GM23248 (cell line): ENCODE data around the gene SRPK2. TPM values are rescaled to one million over a fixed set of nuclear protein-coding genes. Genes with fewer than 3 reads are reported as not detected.

Experiments used
- DNase-seq: peaks from one replicate; pipeline ENCODE4 v3.0.0-alpha.2; 2015
- H2AFZ ChIP-seq: fragments of 200-600 bp; sonication (generic); 2 replicates; pipeline ENCODE4 v1.6.1; 2016; ENCODE audit warnings: antibody characterized with exemption
- H3F3A ChIP-seq: fragments of 200-600 bp; sonication (generic); 2 replicates; pipeline ENCODE4 v1.6.1; 2016; ENCODE audit warnings: mild to moderate bottlenecking, antibody characterized with exemption, mixed run types; ENCODE audit not compliant: insufficient read depth
- H3K27ac ChIP-seq: fragments of 200-600 bp; sonication (generic); 2 replicates; pipeline ENCODE4 v1.5.1; 2016; ENCODE audit warnings: mild to moderate bottlenecking
- H3K27me3 ChIP-seq: fragments of 200-600 bp; sonication (generic); replicated peaks from 2 replicates; pipeline ENCODE4 v1.6.1; 2016; ENCODE audit warnings: mild to moderate bottlenecking; ENCODE audit not compliant: insufficient read depth
- H3K36me3 ChIP-seq: fragments of 200-600 bp; sonication (generic); 2 replicates; pipeline ENCODE4 v1.6.1; 2016; ENCODE audit warnings: low read depth, mild to moderate bottlenecking
- H3K4me1 ChIP-seq: fragments of 200-600 bp; sonication (generic); 2 replicates; pipeline ENCODE4 v1.6.1; 2016; ENCODE audit warnings: mild to moderate bottlenecking; ENCODE audit not compliant: insufficient read depth
- H3K4me2 ChIP-seq: fragments of 200-600 bp; sonication (generic); one replicate; pipeline ENCODE4 v1.6.1; 2016; ENCODE audit warnings: mild to moderate bottlenecking; ENCODE audit not compliant: unreplicated experiment
- H3K4me3 ChIP-seq: fragments of 200-600 bp; sonication (generic); 2 replicates; pipeline ENCODE4 v1.5.1; 2016; ENCODE audit warnings: mild to moderate bottlenecking
- H3K79me2 ChIP-seq: fragments of 200-600 bp; sonication (generic); 2 replicates; pipeline ENCODE4 v1.6.1; 2016; ENCODE audit warnings: mild to moderate bottlenecking; ENCODE audit not compliant: insufficient read depth
- H3K9ac ChIP-seq: fragments of 200-600 bp; sonication (generic); 2 replicates; pipeline ENCODE4 v1.6.1; 2016; ENCODE audit warnings: mild to moderate bottlenecking
- H3K9me2 ChIP-seq: fragments of 200-600 bp; sonication (generic); 2 replicates; pipeline ENCODE4 v1.6.1; 2016; ENCODE audit warnings: mixed run types, mild to moderate bottlenecking, moderate library complexity; ENCODE audit not compliant: insufficient read depth
- H3K9me3 ChIP-seq: fragments of 200-600 bp; sonication (generic); one replicate; pipeline ENCODE4 v1.6.1; 2017; ENCODE audit warnings: low read depth
- H4K20me1 ChIP-seq: fragments of 200-600 bp; sonication (generic); 2 replicates; pipeline ENCODE4 v1.6.0; 2016; ENCODE audit not compliant: insufficient read depth
- EZH2 ChIP-seq: fragments of 200-600 bp; sonication (generic); IDR thresholded peaks from 2 replicates; pipeline ENCODE4 v1.6.1; 2018; ENCODE audit warnings: antibody characterized with exemption, mild to moderate bottlenecking; ENCODE audit not compliant: insufficient read depth, poor library complexity, severe bottlenecking
- EZH2phosphoT487 ChIP-seq: fragments of 200-600 bp; sonication (generic); IDR thresholded peaks from 2 replicates; pipeline ENCODE4 v1.6.1; 2018; ENCODE audit warnings: antibody characterized with exemption, moderate library complexity, mild to moderate bottlenecking, low read depth; ENCODE audit not compliant: insufficient read depth
- WGBS, 2 experiments: methylation state at CpG; one replicate each; pipeline ENCODE4 v1.1.6; 2015 to 2017; ENCODE audit warnings: low lambda C conversion rate in 2 of 2, low coverage in 1 of 2; ENCODE audit errors: missing lambda C conversion rate in 2 of 2; 5-methylcytosine and 5-hydroxymethylcytosine counted together
- in situ Hi-C: fragments of 300-500 bp; cut with MboI; formaldehyde crosslinking; loops from 2 replicates; pipeline ENCODE4 v1.15.0; 2020
- polyA plus RNA-seq: library from polyadenylated mRNA; unstranded; fragments of >200 nt; fragmentation: Nextera tagmentation; extraction: Ambion mirVana; gene quantifications from 2 replicates; pipeline ENCODE4 v1.2.1, GENCODE V29; 2016
- total RNA-seq: library from RNA; depleted of rRNA; stranded (reverse); fragments of >200 nt; shearing (Covaris generic); gene quantifications from 2 replicates; pipeline ENCODE4 v1.2.3, GENCODE V29; 2014

SRPK2 gene
- total and polyA plus RNA-seq, 2 experiments from 2014 or later: 53.1 to 85.2 TPM

DNA sequence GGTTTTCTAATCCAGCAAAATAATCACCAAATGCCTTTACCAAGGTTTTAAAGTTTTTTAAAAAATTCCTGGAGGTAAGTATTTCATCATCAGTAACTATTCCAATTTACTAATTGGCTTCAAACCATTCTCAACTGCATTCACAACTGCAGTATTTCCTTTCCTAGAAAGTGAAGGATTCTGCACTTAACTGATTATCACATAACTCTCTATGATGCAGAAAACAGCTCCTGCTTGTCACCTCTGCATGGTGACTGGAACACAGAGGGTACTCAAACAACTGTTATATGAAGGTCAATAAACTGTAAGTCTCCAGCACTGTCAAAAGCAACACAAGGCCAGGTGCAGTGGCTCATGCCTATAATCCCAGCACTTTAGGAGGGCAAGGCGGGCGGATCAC, 42.6 kb downstream of the SRPK2 start:
- in situ Hi-C loops: no loop called here
- peaks cover 8% of the 10 kb centered on the region; the same call in 1 of the 2 replicates for H4K20me1 ChIP-seq
- H3K79me2 ChIP-seq: peaks cover 100% of the 10 kb centered on the region
- H3K4me3 ChIP-seq: no peak overlapping the region
- TF ChIP-seq EZH2phosphoT487 (no peak), EZH2 (no peak)
- H3K4me2 ChIP-seq: no peak overlapping the region
- no peaks in the 10 kb centered on the region for H3K9me3 ChIP-seq
- no peaks in the 10 kb centered on the region for H3K9me2 ChIP-seq
- H3F3A ChIP-seq: peaks cover 6% of the 10 kb centered on the region; the same call in 1 of the 2 replicates
- no peak overlapping the region for H2AFZ ChIP-seq
- no peak overlapping the region for H3K9ac ChIP-seq
- 100% methylated on average over 2 of the region's 2 CpGs for WGBS, 2 experiments
- peaks cover 9% of the 10 kb centered on the region for H3K4me1 ChIP-seq
- H3K27ac ChIP-seq: no peak overlapping the region
- no peaks in the 10 kb centered on the region for H3K36me3 ChIP-seq
- H3K27me3 ChIP-seq: no peaks in the 10 kb centered on the region
- DNase-seq: no peak

DNA sequence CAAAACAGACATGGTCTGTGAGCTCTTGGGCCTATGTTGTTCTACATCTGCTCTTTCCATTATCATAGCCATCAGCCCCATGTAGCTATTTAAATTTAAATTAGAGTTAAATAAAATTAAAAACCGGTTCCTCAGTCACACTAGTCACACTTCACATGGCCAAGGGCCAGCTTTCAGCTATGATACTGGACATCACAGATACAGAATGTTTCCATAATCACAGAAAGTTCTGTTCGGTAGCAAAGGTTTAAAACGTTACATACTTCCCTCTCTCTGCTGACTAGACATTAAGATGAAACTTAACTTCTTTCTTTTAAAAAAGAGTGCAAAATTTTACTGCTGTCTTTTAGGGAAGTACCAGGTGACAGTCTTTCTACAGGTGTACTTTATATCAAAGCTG, 43.0 kb downstream of the SRPK2 start:
- H3K27ac ChIP-seq: no peak overlapping the region
- no peak overlapping the region for H3K9ac ChIP-seq
- no peaks in the 10 kb centered on the region for H3K9me3 ChIP-seq
- peaks cover 8% of the 10 kb centered on the region; the same call in 1 of the 2 replicates for H4K20me1 ChIP-seq
- H3K9me2 ChIP-seq: no peaks in the 10 kb centered on the region
- peaks cover 5% of the 10 kb centered on the region for H3K4me1 ChIP-seq
- no peaks in the 10 kb centered on the region for H3K36me3 ChIP-seq
- 36 to 50% methylated on average over 3 of the region's 3 CpGs for WGBS, 2 experiments
- TF ChIP-seq EZH2phosphoT487 (no peak), EZH2 (no peak)
- H3K27me3 ChIP-seq: no peaks in the 10 kb centered on the region
- H2AFZ ChIP-seq: no peak overlapping the region
- H3K4me3 ChIP-seq: no peak overlapping the region
- H3K4me2 ChIP-seq: no peak overlapping the region
- H3K79me2 ChIP-seq: peaks cover 100% of the 10 kb centered on the region
- H3F3A ChIP-seq: peaks cover 2% of the 10 kb centered on the region; the same call in 1 of the 2 replicates
- in situ Hi-C loops: no loop called here
- peak; percentile 6 for DNase-seq

DNA sequence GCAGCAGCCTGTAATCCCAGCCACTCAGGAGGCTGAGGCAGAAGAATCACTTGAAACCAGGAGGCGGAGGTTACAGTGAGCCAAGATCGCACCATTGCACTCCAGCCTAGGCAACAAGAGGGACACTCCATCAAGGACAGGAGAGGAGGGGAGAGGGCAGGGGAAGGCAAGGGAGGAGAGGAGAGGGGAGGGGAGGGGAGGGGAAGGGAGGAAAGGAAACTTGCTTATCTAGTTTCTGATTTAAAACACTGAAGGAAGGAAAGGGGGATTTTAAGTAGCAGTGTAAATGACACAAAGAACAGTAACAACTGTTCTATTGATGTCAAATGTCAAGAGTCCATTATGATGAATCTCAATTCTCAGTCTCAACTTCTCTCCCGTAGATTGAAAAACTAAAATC, 43.7 kb downstream of the SRPK2 start:
- H3K9me3 ChIP-seq: no peaks in the 10 kb centered on the region
- H3F3A ChIP-seq: no peaks in the 10 kb centered on the region
- H2AFZ ChIP-seq: no peak overlapping the region
- no peak for DNase-seq
- no peak overlapping the region for H3K4me2 ChIP-seq
- H3K27me3 ChIP-seq: no peaks in the 10 kb centered on the region
- H4K20me1 ChIP-seq: peaks cover 8% of the 10 kb centered on the region; the same call in 1 of the 2 replicates
- TF ChIP-seq EZH2: no peak
- TF ChIP-seq EZH2phosphoT487: no peak
- peaks cover 4% of the 10 kb centered on the region; the same call in 1 of the 2 replicates for H3K4me1 ChIP-seq
- no peak overlapping the region for H3K4me3 ChIP-seq
- in situ Hi-C loops: no loop called here
- H3K9ac ChIP-seq: no peak overlapping the region
- no peak overlapping the region for H3K27ac ChIP-seq
- WGBS, 2 experiments: 93 to 99% methylated on average over 3 of the region's 3 CpGs
- peaks cover 100% of the 10 kb centered on the region for H3K79me2 ChIP-seq
- no peaks in the 10 kb centered on the region for H3K9me2 ChIP-seq
- H3K36me3 ChIP-seq: no peaks in the 10 kb centered on the region

DNA sequence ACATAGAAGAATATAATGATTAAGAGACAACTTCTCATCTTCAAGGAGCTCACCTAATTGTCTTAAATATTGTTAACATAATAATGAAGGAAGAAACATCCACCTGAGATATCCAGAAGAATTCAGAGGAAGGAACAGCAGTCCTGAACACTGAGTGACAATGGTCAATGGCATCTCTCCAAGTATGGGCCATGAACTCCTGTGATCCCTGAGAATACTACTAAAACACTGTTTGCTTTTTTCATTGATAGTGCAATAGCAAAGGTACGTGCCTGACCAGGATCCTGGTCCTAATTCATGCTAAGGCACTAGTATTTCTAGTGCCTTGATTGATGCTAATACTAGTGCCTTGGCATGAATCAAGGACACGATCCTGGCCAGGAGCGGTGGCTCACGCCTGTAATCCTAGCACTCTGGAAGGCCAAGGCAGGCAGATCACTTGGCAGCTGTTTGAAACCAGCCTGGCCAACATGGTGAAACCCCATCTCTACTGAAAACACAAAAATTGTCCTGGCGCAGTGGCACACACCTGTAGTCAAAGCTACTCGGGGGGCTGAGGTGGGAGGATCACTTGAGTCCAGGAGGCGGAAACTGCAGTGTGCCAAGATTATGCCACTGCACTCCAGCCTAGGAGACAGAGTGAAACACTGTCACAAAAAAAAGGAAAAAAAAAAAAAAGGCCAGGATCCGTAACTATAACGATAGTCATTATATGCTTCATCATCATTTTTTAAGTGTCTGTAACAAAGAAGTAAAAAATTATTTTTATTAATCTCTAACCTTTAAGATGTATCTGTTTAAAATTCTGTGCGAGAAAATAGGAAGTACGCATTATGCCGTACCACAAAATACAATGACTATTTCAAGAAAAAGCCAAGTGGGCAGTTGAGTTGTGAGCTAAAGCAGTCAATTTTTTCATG, 49.1 kb downstream of the SRPK2 start:
- WGBS, 2 experiments: 81 to 85% methylated on average over 12 of the region's 12 CpGs
- Histone ChIP-seq H3K79me2 (peaks cover 96% of the 10 kb centered on the region), H3K4me3 (no peak overlapping the region), H3K36me3 (no peaks in the 10 kb centered on the region), H3K9me2 (no peaks in the 10 kb centered on the region), H4K20me1 (no peaks in the 10 kb centered on the region; the same call in 1 of the 2 replicates), H3K27ac (no peak overlapping the region), H2AFZ (no peak overlapping the region), H3K9ac (no peak overlapping the region), H3K4me1 (no peaks in the 10 kb centered on the region), H3K4me2 (no peak overlapping the region), H3F3A (no peaks in the 10 kb centered on the region), H3K9me3 (no peaks in the 10 kb centered on the region), H3K27me3 (no peaks in the 10 kb centered on the region)
- in situ Hi-C loops: no loop called here
- TF ChIP-seq EZH2 (no peak), EZH2phosphoT487 (no peak)
- DNase-seq: no peak
